ENCODE measurements around the gene MBNL2. TPM values are rescaled to one million over a fixed set of nuclear protein-coding genes. Genes with fewer than 3 reads are reported as not detected.

The MBNL2 gene
- polyA plus RNA-seq, 1 experiment = 44.0 TPM

- CTCF ChIA-PET = no interaction called here
- Histone ChIP-seq H3K27me3 (ENCODE audit: control insufficient read depth, insufficient read depth, low read length) (no peaks in the 10 kb centered on the region), H3K9me3 (ENCODE audit: control insufficient read depth, insufficient read depth, low read length) (no peaks in the 10 kb centered on the region), H3K27ac (ENCODE audit: low read depth, low read length) (no peak overlapping the region), H3K4me3 (ENCODE audit: low read depth, low read length) (no peak overlapping the region)
- POLR2A ChIA-PET = no interaction called here
- no peak for TF ChIP-seq CTCF (IDR thresholded peaks at IDR 0.05; ENCODE audit: low read depth, low read length)
- DNase-seq (ENCODE audit: low read depth, low spot score) = no peak
These were observed 216.9 kb downstream of the MBNL2 start for GRCh38 chr13:97438856-97439595.

- no peak for DNase-seq (ENCODE audit: low read depth, low spot score)
- Histone ChIP-seq H3K9me3 (ENCODE audit: control insufficient read depth, insufficient read depth, low read length) (no peaks in the 10 kb centered on the region), H3K27ac (ENCODE audit: low read depth, low read length) (no peak overlapping the region), H3K27me3 (ENCODE audit: control insufficient read depth, insufficient read depth, low read length) (no peaks in the 10 kb centered on the region), H3K4me3 (ENCODE audit: low read depth, low read length) (no peak overlapping the region)
- no peak for TF ChIP-seq CTCF (IDR thresholded peaks at IDR 0.05; ENCODE audit: low read depth, low read length)
- ChIA-PET CTCF (interaction anchor here (0.9 to 1.3 kb wide), 4 partner anchors 134 to 422 kb away, joined by 3 to 5 read pairs (median 4); no protein-coding TSS in a partner anchor), POLR2A (no interaction called here)
These were observed 218.6 kb downstream of the MBNL2 start for GRCh38 chr13:97440598-97441170.

- POLR2A ChIA-PET = no interaction called here
- Histone ChIP-seq H3K4me3 (ENCODE audit: low read depth, low read length) (no peak overlapping the region), H3K27ac (ENCODE audit: low read depth, low read length) (no peak overlapping the region), H3K27me3 (ENCODE audit: control insufficient read depth, insufficient read depth, low read length) (no peaks in the 10 kb centered on the region), H3K9me3 (ENCODE audit: control insufficient read depth, insufficient read depth, low read length) (no peaks in the 10 kb centered on the region)
- no peak for TF ChIP-seq CTCF (IDR thresholded peaks at IDR 0.05; ENCODE audit: low read depth, low read length)
- CTCF ChIA-PET = no interaction called here
- no peak for DNase-seq (ENCODE audit: low read depth, low spot score)
These were observed 219.2 kb downstream of the MBNL2 start for GRCh38 chr13:97441368-97441767.

Small RNAs within 50 kb of the gene (small RNA-seq; reads per million reads assigned to genes)
- gene AL442067.1 (ENCODE audit: insufficient read length, low read depth) = not detected
- not detected for gene RNA5SP37 (ENCODE audit: insufficient read length, low read depth)

Other genes with a start within 250 kb of the MBNL2 start
- not detected in 2 replicates for gene OXGR1, start 227.9 kb upstream of the MBNL2 start, polyA plus RNA-seq (2011; rRNA removed)
- gene RAP2A, start 211.8 kb downstream of the MBNL2 start, polyA plus RNA-seq (2011; rRNA removed) = 17.5 and 21.5 TPM in 2 replicates